ENCODE measurements around the gene METRNL.
"Not testable (repeated sequence)": the region's sequence is repeated elsewhere in the genome, so short reads cannot be mapped to it uniquely, and the experiment has no call there.

METRNL gene

GRCh38 chr17:83079352-83079747 is at the start of gene METRNL:
TSS of gene METRNL (plus strand) at chr17:83079609. CDS start at chr17:83079816, 207 bp downstream.
- DNase-seq (ENCODE audit: low spot score) (peak; percentile 97), FAIRE-seq (no peak)

- DNase-seq (ENCODE audit: low spot score) (no peak), FAIRE-seq (no peak)
These were observed 49.0 kb upstream of the METRNL start for GRCh38 chr17:83030432-83030831.

GRCh38 chr17:83031321-83031945 is 48.0 kb upstream of the METRNL start:
- FAIRE-seq: no peak
- DNase-seq (ENCODE audit: low spot score): no peak

GRCh38 chr17:83031946-83032451 is 47.4 kb upstream of the METRNL start:
- DNase-seq (ENCODE audit: low spot score); FAIRE-seq: not testable (repeated sequence)

- FAIRE-seq (no peak), DNase-seq (ENCODE audit: low spot score) (no peak)
These were observed 46.6 kb upstream of the METRNL start for GRCh38 chr17:83032781-83033180.

- FAIRE-seq: no peak
- DNase-seq (ENCODE audit: low spot score): no peak
These were observed 44.9 kb upstream of the METRNL start for GRCh38 chr17:83034525-83034924.

- peak; percentile 46 for FAIRE-seq
- DNase-seq (ENCODE audit: low spot score): no peak
These were observed 43.7 kb upstream of the METRNL start for GRCh38 chr17:83035722-83036121.

- DNase-seq (ENCODE audit: low spot score): no peak
- FAIRE-seq: no peak
These were observed 43.2 kb upstream of the METRNL start for GRCh38 chr17:83036193-83036592.

- FAIRE-seq (no peak), DNase-seq (ENCODE audit: low spot score) (no peak)
These were observed 42.7 kb upstream of the METRNL start for GRCh38 chr17:83036666-83037065.

- no peak for DNase-seq (ENCODE audit: low spot score)
- no peak for FAIRE-seq
These were observed 42.1 kb upstream of the METRNL start for GRCh38 chr17:83037084-83037873.

GRCh38 chr17:83037874-83038165 is 41.6 kb upstream of the METRNL start:
- DNase-seq (ENCODE audit: low spot score): no peak
- no peak for FAIRE-seq

- not testable (repeated sequence) for DNase-seq (ENCODE audit: low spot score); FAIRE-seq
These were observed 40.4 kb upstream of the METRNL start for GRCh38 chr17:83038983-83039382.

GRCh38 chr17:83041305-83041704 is 38.1 kb upstream of the METRNL start:
- DNase-seq (ENCODE audit: low spot score) (no peak), FAIRE-seq (no peak)

- FAIRE-seq (no peak), DNase-seq (ENCODE audit: low spot score) (no peak)
These were observed 36.8 kb upstream of the METRNL start for GRCh38 chr17:83042522-83043158.

GRCh38 chr17:83044479-83044878 is 34.9 kb upstream of the METRNL start:
- FAIRE-seq: not testable (repeated sequence)

GRCh38 chr17:83046448-83047181 is 32.8 kb upstream of the METRNL start:
- FAIRE-seq: peak; percentile 55

More at GRCh38 chr17:83044479-83044878, 34.9 kb upstream of the METRNL start:
- DNase-seq (ENCODE audit: low spot score): not testable (repeated sequence)

GRCh38 chr17:83047182-83047478 is 32.3 kb upstream of the METRNL start:
- FAIRE-seq (no peak), DNase-seq (ENCODE audit: low spot score) (no peak)

More at GRCh38 chr17:83046448-83047181, 32.8 kb upstream of the METRNL start:
- no peak for DNase-seq (ENCODE audit: low spot score)

- not testable (repeated sequence) for DNase-seq (ENCODE audit: low spot score); FAIRE-seq
These were observed 31.5 kb upstream of the METRNL start for GRCh38 chr17:83047818-83048475.

GRCh38 chr17:83050651-83051395 is 28.6 kb upstream of the METRNL start:
- FAIRE-seq (peak; percentile 94), DNase-seq (ENCODE audit: low spot score) (no peak)

All from urothelium cell line (cell line).